Measurements from ENCODE around the gene OR1D5. TPM values are rescaled to one million over a fixed set of nuclear protein-coding genes. Genes with fewer than 3 reads are reported as not detected.
A peak's percentile ranks its signal among the peaks of the same experiment; 100 is the strongest.
"Not testable (repeated sequence)": the region's sequence is repeated elsewhere in the genome, so short reads cannot be mapped to it uniquely, and the experiment has no call there.

OR1D5 gene
- not detected for total RNA-seq

DNA sequence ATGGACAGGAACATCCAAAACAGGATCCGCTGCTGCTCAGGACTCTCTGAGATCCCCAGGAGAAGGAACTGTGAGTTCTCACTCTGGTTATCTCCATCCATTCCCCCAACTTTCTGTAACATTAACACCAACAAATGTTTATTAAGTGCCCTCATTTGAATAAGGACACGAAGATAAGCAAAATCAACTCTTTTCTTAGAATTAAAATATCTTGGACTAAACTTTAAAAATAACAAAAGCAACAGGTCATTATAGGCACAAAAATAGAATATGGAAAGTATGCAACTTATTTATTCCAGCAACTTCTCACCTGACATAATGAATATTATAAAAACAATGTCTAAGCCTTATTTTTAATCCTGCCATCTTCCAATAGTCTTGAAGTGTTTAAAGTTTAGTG is at the start of gene OR1D5:
Gene OR1D5, minus strand, starts transcription at position 101 of the 400 bp plus-strand sequence. Its CDS starts 0 bp downstream, at position 101.
- not testable (repeated sequence) for DNase-seq (ENCODE audit: low spot score); ATAC-seq

- ATAC-seq (no peak), DNase-seq (ENCODE audit: low spot score) (no peak)
Measured at GRCh38 chr17:3104322-3104721, 40.9 kb upstream of the OR1D5 start, which contains the start of gene OR1D2. Gene OR1D2, minus strand, starts transcription at chr17:3104422. Its CDS starts 11,426 bp downstream, at chr17:3092996.

DNA sequence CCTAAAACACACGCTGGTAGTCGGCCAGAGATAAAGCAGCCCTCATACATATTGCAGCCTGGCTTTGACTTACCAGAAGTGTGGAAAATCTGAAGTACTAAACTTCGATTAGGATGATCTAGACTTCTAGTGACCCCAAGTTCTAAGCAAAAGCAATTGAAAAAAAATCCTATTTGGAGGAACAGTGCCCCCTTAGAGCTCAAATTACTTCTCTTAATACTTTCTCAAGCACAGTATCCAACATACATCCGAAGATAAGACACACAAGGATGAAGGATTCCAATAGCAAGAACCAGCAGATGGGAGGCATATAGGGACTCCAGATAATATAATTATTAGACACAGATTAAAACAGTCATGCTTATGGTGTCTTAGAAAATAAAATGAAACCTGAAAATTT is 10.4 kb upstream of the OR1D5 start:
- not testable (repeated sequence) for ATAC-seq; DNase-seq (ENCODE audit: low spot score)

- not testable (repeated sequence) for DNase-seq (ENCODE audit: low spot score)
- ATAC-seq, result peak; percentile 65
Measured at GRCh38 chr17:3065192-3065591, 1.8 kb upstream of the OR1D5 start.

DNA sequence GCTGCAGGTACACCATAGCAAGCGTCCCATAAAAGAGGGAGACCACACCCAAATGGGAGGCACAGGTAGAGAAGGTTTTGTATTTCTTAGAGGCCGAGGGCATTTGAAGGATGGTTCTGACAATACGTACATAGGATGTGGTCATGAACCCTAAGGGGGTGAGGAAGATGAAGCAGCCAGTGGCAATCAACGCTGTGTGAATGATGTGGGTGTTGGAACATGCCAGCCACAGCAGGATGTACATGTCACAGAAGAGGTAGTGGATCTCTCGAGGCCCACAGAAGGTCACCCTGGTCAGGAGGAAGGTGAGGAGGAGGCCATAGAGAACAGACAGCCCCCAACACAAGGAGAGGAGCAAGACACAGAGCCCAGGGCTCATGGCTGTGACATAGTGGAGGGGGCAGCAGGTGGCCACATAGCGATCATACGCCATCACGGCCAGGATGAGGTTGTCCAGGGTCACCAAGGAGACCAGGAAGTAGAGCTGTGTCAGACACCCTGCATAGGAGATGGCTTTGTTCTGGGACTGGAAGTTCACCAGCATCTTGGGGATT is 506 bp downstream of the OR1D5 start:
- ATAC-seq, result not testable (repeated sequence)

GRCh38 chr17:3054868-3055267 is 8.5 kb downstream of the OR1D5 start:
- ATAC-seq; DNase-seq (ENCODE audit: low spot score): not testable (repeated sequence)

More for the DNA sequence above, 506 bp downstream of the OR1D5 start:
- DNase-seq (ENCODE audit: low spot score), result not testable (repeated sequence)

GRCh38 chr17:3049705-3050295 is 13.6 kb downstream of the OR1D5 start:
- no peak for ATAC-seq
- peak; percentile 33 for DNase-seq (ENCODE audit: low spot score)

GRCh38 chr17:3048727-3049471 is 14.5 kb downstream of the OR1D5 start:
- peak; percentile 99 for ATAC-seq
- DNase-seq (ENCODE audit: low spot score), result peak; percentile 94

- DNase-seq (ENCODE audit: low spot score), result no peak
- no peak for ATAC-seq
Measured at GRCh38 chr17:3046753-3047152, 16.7 kb downstream of the OR1D5 start.

GRCh38 chr17:3043737-3044365 is 19.6 kb downstream of the OR1D5 start:
- DNase-seq (ENCODE audit: low spot score) (peak; percentile 36), ATAC-seq (no peak)

DNA sequence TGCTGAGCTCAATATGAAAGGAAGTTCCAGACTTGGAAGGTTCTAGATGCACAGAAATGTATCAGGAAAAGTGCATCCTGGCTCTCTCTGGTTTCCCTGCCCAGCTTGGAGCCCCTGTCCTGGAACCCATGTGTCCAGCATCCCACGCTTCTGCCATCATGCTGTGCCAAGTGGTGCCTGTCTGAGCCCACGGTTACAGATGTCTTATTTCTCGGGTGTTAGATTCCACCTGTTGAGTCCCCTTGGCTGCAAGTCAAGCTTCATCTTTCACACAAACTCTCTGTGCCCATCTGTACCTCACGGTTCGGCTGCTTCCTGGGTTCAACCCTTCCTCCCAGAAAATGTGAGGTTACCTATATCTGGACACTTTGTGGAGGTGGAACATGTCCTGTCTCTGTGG is 22.5 kb downstream of the OR1D5 start:
- ATAC-seq (no peak), DNase-seq (ENCODE audit: low spot score) (peak; percentile 27)

- ATAC-seq, result no peak
- DNase-seq (ENCODE audit: low spot score), result no peak
Measured at GRCh38 chr17:3039736-3040135, 23.7 kb downstream of the OR1D5 start.

- no peak for ATAC-seq
- DNase-seq (ENCODE audit: low spot score), result no peak
Measured at GRCh38 chr17:3038941-3039340, 24.5 kb downstream of the OR1D5 start.

DNA sequence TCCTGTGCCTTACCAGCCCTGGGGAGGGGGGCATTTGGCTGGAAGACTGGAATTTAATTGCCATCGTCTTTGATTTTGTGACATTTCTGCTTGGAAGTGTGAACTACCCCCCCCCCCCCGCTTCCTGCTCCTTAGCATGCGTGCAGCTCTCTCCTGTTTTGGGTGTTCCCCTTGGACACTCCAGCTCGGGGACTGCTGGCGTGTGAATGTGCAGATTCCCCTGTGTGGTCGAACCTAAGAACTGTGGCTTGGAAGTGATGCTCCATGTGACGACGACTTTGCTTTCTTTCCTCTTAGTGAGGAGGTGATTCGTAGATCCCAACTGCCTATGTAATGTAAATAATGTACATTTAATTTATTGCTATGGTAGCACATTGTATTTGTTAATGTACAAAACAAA is 26.1 kb downstream of the OR1D5 start:
- ATAC-seq, result no peak
- no peak for DNase-seq (ENCODE audit: low spot score)

GRCh38 chr17:3036800-3037199 is 26.6 kb downstream of the OR1D5 start:
- DNase-seq (ENCODE audit: low spot score) (no peak), ATAC-seq (no peak)

GRCh38 chr17:3035968-3036280 is 27.5 kb downstream of the OR1D5 start:
- DNase-seq (ENCODE audit: low spot score) (no peak), ATAC-seq (no peak)

DNA sequence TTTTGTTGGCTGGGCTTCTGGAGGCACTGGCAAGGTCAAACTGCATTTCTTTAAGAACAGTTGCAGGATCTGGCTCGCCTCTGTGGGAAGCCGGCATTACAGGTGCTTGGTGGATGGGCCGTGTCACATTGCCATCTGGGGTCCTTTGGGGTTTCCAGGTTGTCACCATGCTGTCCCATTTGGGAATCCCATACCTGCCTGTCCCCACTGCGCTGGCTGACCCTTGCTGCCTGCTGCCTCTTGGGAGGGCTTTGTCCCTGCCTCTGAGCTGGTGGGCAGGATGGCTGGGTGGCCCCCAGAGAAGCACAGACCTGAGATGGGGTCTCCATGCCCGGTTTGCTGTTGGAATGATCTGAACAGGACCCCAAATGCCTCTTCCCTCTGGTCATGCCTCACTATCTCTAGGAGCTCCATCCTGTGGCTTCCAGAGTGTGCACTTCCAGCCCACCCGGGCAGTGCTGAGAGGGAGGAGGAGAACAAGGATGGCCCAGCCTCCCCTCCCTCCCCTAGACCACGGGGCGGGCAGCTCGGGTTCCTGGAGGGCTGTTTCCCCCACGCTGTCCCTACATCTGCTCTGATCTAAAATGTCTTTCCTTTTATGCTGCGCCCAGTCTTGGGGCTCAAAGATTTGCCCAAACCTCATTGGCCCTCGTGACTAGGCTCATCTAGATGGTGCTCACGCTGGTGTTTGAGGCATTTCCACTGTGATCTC is 28.0 kb downstream of the OR1D5 start:
- ATAC-seq (no peak), DNase-seq (ENCODE audit: low spot score) (peak; percentile 33)

DNA sequence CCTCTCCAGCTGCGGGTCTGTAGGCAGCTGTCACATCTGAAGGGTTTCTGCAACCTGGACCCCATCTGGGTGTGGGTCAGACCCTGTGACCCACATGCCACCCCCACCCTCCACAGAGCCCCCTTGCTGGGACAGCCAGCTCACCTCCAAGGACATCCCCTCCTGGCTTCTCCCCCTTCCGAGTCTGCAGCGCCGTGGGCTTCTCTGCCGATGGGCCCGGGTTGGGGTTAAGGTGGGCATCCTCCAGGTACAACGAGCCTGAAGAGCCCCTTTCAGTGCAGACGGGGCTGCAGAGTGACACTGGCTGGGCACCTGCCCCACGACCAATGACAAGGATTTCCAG is 28.9 kb downstream of the OR1D5 start:
- no peak for ATAC-seq
- DNase-seq (ENCODE audit: low spot score), result peak; percentile 40

GRCh38 chr17:3033741-3034577 is 29.4 kb downstream of the OR1D5 start:
- ATAC-seq, result no peak

GRCh38 chr17:3033248-3033640 is 30.2 kb downstream of the OR1D5 start:
- DNase-seq (ENCODE audit: low spot score) (peak; percentile 43), ATAC-seq (no peak)

More at GRCh38 chr17:3033741-3034577, 29.4 kb downstream of the OR1D5 start:
- peak; percentile 30 for DNase-seq (ENCODE audit: low spot score)

All from left lobe of liver (tissue), 2 donors.